Measurements from ENCODE around the gene NOL11.
"Not testable (repeated sequence)": the region's sequence is repeated elsewhere in the genome, so short reads cannot be mapped to it uniquely, and the experiment has no call there.

The NOL11 gene

GRCh38 chr17:67717624-67718324 lies at the start of gene NOL11:
Gene NOL11, plus strand, starts transcription at chr17:67717936. Its CDS starts 12 bp downstream, at chr17:67717948.
- DNase-seq (ENCODE audit: low spot score), result peak; percentile 100

- no peak for DNase-seq (ENCODE audit: low spot score)
Observed at GRCh38 chr17:67671493-67671892, 46.2 kb upstream of the NOL11 start.

DNA sequence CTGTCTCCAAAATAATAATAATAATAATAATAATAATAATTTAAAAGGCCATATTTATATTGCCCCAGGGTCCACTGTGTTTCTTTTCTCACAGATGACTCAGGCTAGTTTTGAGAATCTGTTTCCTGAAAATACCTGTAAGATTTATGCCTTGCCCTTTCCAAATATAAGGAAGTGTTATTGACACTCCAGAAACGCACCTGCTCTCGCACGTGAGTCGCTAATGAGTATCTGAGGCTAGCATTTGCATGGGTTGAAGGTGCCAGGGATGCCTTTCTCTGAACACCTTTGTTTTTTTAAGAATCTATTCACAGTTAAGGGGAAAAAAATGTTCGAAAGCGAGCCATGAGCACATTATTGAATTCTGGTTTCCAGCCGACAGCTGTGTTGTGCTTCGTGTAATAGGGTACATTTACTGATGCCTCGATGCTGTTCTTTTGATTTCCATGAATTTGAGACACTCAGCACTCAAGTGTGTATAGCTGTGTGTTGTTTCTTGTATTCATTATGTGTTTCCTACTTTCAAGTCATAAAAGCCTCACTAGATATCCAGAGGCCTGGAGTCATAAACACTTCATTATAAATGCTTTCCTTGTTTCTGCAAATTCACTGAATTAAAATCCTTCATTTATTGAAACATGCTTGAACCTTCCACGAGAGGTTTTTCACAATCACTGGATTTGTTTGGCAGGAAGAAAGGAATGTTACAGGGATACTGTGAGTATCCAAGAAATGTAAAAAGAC lies 45.0 kb upstream of the NOL11 start:
- DNase-seq (ENCODE audit: low spot score), result no peak

DNA sequence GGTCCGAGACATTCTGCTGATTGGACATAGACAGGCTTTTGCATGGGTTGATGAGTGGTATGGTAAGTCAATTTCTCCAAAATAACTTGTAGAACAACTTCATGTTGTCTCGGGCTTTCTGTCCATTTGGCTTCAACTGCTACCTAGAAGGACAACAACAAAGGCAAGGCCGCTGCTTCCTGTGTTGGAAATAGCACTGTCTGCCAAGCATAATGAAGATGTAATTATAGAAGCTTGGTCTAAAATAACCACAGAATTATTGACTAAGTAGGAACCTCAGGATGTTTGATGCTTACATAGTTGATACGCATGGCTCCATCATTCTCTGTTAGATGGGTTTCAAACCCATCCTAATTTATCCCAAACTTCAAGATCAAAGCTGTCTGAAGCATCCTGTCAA lies 42.3 kb upstream of the NOL11 start:
- no peak for DNase-seq (ENCODE audit: low spot score)

GRCh38 chr17:67676305-67676704 lies 41.4 kb upstream of the NOL11 start:
- no peak for DNase-seq (ENCODE audit: low spot score)

DNA sequence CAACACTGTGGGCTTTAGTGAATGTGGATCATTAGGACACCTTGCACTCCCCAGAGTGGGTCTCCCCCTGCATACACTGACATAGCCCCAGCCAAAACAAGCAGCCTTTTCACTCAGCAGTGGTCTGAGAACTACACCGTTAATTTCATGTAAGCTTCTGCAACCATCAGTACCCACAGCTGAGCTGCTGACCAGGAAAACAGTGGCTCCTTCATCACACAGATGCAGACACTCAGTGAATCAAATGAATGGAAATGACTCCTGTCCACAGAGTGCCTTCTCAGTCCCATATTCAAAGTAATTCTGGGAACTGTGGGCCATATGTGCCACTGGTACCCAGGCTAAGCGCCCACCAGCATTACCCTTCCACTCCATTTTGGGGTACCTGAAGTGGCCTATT lies 39.3 kb upstream of the NOL11 start:
- DNase-seq (ENCODE audit: low spot score), result no peak

- DNase-seq (ENCODE audit: low spot score), result no peak
Observed at GRCh38 chr17:67679225-67679624, 38.5 kb upstream of the NOL11 start.

GRCh38 chr17:67679721-67680120 lies 38.0 kb upstream of the NOL11 start:
- DNase-seq (ENCODE audit: low spot score), result no peak

DNA sequence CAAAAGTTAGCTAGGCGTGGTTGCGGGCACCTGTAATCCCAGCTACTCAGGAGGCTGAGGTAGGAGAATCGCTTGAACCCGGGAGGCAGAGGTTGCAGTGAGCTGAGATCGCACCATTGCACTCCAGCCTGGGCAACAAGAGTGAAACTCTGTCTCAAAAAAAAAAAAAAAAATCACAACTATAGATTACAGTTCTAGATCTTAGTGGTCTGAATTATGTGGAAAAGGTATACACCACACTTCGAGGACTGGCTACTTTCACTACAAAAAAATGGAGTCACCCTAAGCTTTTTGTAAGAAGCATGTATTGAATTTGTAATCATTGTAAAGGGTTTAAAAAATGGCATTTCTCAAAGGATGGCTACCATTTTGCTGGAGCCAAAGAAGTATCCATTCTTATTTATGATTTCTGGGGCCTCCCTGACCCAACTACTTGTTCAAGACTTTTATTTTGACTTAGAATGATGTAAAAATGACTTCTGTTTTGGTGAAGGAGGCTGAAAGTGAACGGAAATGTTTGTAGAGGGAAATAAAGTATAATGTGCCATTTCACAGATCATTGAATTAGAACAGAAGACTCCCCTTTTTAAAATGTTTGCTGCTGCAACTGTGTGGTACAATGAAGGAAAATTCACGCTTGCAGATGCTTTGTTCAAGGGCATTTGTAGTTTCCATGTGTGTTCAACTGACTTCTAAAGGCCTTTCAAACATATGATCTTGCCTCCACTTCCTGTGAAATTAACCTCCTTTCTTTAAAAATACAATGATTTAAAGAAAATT lies 37.1 kb upstream of the NOL11 start:
- no peak for DNase-seq (ENCODE audit: low spot score)

DNA sequence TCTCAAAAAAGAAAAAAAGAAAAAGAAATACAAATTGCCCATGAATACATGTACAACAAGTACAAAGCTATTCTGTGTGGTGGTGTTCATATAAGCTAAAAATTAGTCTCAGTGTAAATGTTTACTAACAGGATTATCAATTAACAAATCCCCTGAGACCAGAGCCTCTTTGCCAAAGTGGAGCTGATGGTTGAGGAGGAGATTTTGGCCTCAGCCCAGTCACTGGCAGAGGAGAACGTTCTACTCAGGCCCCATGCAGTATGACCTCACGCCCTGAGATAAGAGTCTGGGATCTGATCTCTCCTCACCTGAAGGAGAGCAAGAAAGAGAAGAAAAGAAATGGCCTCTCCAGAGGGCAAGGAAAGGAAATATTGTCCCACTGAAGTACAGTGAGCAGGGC lies 35.5 kb upstream of the NOL11 start:
- peak; percentile 59 for DNase-seq (ENCODE audit: low spot score)

DNA sequence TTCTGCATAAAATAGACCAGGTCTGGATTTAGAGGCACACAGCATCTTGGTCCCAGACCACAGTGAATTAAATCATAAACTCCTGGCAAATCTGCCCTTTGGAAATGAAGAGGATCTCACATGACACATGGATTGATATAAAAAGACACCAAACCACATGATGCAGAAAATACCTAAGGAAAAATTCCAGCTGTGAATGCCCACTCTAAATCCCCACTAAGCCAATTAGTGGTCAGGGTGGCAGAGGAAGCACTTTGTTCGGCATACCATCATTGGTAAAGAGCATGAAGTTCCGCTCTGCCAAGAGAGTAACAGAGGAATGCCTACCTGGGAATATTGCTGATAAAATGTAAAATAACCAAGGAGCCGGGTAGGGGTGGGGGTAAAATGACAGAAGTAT lies 32.4 kb upstream of the NOL11 start:
- no peak for DNase-seq (ENCODE audit: low spot score)

DNA sequence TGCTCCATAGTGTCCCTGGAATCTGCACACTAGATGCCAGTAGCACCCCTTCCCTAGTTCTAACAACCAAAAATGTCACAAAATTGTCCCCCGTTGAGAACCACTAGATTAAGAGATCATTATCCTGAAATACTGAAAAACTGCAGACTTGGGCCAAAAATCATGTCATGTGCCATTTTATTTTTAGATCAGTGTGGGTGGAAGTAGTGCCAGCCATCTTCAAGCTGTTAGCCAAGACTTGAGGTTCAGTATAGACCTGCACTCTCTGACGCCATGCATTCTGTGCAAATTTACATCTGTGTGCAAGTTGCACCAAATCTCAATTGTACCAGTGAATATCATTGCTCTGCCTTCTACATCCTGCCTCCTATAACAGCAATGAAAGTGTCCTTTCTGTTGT lies 31.5 kb upstream of the NOL11 start:
- DNase-seq (ENCODE audit: low spot score), result no peak

GRCh38 chr17:67687511-67687910 lies 30.2 kb upstream of the NOL11 start:
- DNase-seq (ENCODE audit: low spot score), result peak; percentile 74

DNA sequence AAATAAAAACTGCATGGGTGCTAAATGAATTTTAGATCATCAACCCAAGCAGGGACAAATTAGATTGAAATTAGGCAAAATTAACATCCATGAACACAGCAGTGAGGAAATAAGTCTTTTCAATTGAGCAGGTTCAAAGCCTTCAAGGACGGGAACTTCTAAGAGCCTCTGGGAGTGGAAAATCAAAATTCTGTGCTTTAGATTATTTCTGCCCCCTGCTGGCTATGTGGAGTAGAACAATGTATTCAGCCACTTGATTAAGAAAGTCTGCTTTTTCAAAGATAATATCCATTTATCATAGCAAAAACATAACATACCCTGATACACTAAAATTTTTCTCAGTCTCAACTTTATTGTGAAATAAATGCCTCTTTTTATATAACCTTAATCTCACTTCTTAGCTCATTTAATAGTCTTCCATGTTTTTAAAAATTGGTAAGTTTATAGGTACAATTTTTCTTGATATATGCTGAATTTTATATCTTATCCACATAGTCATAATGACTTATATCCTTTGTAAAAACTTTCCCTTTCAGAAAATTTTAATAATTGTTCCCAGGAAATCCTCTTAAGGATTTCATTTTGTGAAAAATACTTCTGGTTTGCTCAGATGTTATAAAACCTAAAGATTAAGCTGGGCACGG lies 28.1 kb upstream of the NOL11 start:
- peak; percentile 68 for DNase-seq (ENCODE audit: low spot score)

DNA sequence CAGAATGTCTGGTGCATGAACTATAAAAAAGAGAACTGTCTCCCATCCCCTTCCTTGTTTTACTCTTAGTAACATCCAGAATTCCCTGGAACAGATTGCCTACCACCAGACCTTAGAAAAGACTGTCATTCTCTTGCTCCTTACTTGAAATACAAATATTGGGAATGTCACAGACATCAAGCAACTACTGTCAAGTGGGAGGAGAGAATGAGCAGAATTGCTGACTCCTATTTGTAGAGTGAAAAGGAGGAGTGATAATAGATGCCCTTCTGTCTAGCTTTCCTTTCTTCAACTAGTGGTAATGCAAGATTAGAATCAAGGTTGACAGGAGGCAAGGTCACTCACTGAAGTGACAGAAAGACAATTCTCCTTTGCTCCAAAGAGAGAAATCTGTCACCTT lies 23.9 kb upstream of the NOL11 start:
- no peak for DNase-seq (ENCODE audit: low spot score)

DNA sequence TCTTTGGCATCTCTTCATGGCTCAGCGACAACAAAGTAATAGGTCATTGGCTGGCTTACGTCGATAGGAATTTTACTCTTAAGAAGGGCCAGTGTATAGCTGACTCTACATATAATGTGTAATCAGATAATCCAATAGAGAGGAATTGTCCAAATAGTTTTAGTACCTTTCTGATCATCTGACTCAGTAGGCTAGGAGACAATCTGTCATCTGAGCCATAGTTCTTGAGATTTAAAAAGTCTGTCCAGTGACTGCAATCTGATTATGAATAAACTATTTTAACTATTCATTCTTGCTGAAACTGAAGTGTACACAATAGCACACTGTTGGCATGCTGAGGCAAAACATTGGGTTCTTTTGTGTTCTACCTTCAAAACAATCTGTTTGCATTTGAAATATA lies 21.4 kb upstream of the NOL11 start:
- no peak for DNase-seq (ENCODE audit: low spot score)

DNA sequence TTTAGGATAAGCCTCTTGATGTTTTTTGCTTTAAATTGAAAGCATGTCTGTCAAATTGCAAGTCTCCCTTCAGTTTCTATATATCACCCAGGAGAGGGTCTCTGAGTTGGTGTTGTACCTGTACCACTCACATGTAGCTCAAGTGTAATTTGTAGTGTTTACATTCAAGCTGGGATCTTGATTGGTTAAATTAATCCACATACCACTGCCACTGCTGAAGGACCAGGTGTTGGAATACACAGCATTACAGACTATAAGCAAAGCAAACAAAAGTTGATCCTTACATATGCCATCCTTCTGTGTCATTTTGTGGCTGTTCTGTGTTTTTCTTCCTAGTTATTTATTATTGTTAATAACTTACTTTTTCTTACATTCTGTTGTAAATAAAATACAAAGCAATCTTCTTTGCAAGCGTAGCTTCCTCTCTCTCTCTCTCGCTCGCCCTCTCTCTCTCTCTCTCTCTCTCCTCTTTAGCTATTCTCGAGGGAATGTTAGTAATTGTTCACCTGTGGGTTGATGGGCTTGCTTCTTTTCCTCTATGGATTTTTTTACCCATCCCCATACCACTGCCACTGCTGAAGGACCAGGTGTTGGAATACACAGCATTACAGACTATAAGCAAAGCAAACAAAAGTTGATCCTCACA lies 20.8 kb upstream of the NOL11 start:
- DNase-seq (ENCODE audit: low spot score), result no peak

- no peak for DNase-seq (ENCODE audit: low spot score)
Observed at GRCh38 chr17:67700037-67700724, 17.6 kb upstream of the NOL11 start.

- no peak for DNase-seq (ENCODE audit: low spot score)
Observed at GRCh38 chr17:67700725-67701119, 17.0 kb upstream of the NOL11 start.

DNA sequence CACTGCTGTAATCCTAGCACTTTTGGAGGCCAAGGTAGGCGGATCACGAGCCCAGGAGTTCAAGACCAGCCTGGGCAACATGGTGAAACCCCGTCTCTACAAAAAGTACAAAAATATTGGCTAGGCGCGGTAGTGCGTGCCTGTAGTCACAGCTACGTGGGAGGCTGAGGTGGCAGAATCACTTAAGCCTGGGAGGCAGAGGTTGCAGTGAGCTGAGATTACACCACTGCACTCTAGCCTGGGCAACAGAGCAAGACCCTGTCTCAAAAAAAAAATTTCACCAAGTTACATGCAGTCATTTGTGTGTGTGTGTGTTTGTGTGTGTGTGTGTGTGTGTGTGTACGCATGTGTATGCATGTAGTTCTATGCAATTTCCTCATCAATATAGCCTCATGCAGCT lies 14.9 kb upstream of the NOL11 start:
- DNase-seq (ENCODE audit: low spot score), result not testable (repeated sequence)

DNA sequence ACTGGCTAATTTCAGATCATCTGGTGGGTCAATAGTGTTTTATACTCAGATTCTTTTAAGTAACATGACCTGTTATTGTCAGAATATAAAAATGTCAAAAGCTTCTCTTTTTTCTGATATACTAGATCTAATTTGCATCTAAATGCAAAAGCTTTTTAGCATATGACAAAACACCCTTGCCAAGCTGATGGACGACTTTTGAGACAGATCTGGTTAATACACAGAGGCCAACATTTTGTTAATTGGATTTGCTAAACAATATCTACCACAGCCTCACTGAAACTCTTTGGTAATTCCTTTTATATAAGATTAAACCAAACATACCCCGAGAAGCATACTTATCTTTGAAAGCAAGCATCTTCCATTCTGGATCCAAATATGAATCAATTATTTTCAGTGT lies 10.3 kb upstream of the NOL11 start:
- DNase-seq (ENCODE audit: low spot score), result no peak
